GM19452 (cell line): ENCODE data around the gene NSD2.

ENCODE experiments used
- ATAC-seq: cut with Tn5 transposase; IDR thresholded peaks from one replicate; pipeline ENCODE4 v1.9.1; 2021; ENCODE audit not compliant: unreplicated experiment

Gene NSD2

GRCh38 chr4:1863297-1864033, 7.7 kb upstream of the NSD2 start:
- ATAC-seq, result no peak

GRCh38 chr4:1864076-1865008, 6.9 kb upstream of the NSD2 start:
- ATAC-seq, result no peak

- ATAC-seq, result no peak
Observed at GRCh38 chr4:1866189-1866661, 5.0 kb upstream of the NSD2 start.

GRCh38 chr4:1868293-1868692, 2.9 kb upstream of the NSD2 start:
- no peak for ATAC-seq

- ATAC-seq, result no peak
Observed at GRCh38 chr4:1868912-1869311, 2.3 kb upstream of the NSD2 start.

- ATAC-seq, result peak; percentile 4
Observed at GRCh38 chr4:1869530-1870327, 1.5 kb upstream of the NSD2 start.

DNA sequence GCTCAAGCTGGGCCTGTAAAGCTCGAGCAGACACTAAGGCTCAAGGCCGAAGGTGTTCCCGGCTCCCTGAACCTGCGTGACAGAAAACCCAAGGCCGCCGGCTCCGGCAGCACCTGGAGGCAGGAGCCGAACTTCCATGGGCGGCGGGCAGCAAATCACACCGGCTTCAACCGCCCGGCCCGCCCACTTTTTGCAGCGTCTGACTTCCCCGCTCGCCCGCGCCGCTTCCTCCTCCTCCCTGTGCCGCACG, 940 bp upstream of the NSD2 start:
- peak; percentile 56 for ATAC-seq

DNA sequence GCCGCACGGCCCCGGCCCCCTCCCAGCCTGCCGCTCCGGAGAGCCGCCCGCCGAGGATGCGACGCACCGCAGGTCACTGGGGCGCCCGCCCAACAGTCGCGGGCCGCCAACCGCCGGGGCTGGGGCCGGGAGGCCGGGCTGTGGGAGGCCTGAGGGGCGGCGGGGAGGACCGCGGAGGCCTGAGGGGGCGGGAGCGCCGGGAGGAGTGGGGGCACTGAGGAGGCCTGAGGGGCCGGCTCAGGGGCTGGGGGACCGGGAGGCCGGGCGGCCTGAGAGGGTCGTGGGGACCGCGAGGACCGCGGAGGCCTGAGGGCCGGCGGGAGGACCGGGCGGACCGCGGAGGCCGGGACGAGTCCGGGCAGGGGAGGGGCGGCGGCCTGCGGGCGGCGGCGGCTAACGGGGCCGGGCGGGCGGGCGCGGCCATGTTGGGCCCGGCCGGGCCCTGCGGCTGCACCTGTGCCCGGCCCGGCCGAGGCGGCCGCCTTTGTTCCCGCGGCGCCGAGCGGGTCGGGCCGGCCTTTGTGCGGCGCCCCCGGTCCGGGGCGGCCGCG, 353 bp downstream of the NSD2 start:
- peak; percentile 5 for ATAC-seq

GRCh38 chr4:1872870-1873269, 1.7 kb downstream of the NSD2 start:
- ATAC-seq, result no peak

- no peak for ATAC-seq
Observed at GRCh38 chr4:1873291-1873690, 2.1 kb downstream of the NSD2 start.

- ATAC-seq, result no peak
Observed at GRCh38 chr4:1873776-1874175, 2.6 kb downstream of the NSD2 start.

GRCh38 chr4:1874201-1874600, 3.0 kb downstream of the NSD2 start:
- no peak for ATAC-seq

DNA sequence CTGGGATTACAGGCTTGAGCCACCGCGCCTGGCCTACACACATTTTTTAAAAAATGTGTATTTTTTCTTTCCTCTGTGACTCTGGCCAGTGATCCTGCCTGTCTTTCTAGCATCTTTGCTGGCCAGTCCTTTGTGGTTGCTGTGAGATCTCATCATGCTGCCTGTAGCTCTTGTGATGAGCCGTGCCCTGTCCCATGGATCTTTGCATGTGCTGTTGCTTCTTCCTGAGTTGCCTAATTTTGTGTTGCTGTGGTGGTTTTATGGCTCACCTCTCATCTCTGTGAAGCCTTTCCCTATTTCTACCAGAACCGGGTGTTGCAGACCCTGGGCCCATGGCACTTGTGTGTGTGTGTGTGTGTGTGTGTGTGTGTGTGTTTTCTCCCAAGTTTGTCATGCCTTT, 8.3 kb downstream of the NSD2 start:
- no peak for ATAC-seq

GRCh38 chr4:1880332-1880731, 9.1 kb downstream of the NSD2 start:
- ATAC-seq, result no peak

- ATAC-seq, result no peak
Observed at GRCh38 chr4:1882850-1883271, 11.7 kb downstream of the NSD2 start.

- ATAC-seq, result no peak
Observed at GRCh38 chr4:1883583-1883982, 12.4 kb downstream of the NSD2 start.

- ATAC-seq, result no peak
Observed at GRCh38 chr4:1885414-1885813, 14.2 kb downstream of the NSD2 start.

- ATAC-seq, result no peak
Observed at GRCh38 chr4:1887052-1887451, 15.9 kb downstream of the NSD2 start.

- no peak for ATAC-seq
Observed at GRCh38 chr4:1890979-1891570, 19.9 kb downstream of the NSD2 start.

DNA sequence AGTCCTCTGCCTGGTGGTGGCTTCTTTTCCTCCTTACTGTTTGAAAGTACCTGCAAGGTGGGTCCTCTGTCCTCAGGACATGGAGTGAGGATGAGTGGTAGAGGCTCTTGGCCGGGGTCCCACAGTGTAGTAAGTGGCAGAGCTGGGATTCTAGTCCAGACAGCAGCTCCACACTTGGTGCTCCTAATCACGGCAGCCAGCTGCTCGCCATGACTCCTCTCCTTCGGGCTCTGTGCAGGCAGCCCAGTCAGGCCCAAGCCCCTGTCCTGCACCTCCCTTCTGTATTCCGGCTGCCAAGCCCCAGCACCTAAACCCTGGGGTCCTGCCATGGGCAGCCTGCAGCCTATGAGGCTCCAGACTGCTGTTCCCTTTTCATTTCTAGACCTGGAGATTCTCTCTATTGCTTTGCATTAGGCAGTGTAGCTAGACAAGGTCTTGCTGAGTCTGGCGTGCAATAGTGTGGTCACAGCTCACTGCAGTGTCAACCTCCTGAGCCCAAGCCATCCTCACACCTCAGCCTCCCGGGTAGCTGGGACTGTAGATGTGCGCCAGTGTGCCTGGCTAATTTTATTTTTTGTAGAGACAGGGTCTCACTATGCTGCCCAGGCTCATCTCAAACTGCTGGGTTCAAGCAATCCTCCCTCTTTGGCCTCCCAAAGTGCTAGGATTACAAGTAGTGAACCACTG, 24.9 kb downstream of the NSD2 start:
- no peak for ATAC-seq
